Activated CD4-positive, alpha-beta T cell treated with anti-CD3 and anti-CD28 coated beads, Interleukin-2, amount 50 U/mL, for 1 hour (primary cell): ENCODE measurements around the gene PRPF19.

ENCODE experiments used
- DNase-seq: peaks from one replicate; pipeline ENCODE4 v3.0.0-alpha.2; 2020

PRPF19 gene

DNA sequence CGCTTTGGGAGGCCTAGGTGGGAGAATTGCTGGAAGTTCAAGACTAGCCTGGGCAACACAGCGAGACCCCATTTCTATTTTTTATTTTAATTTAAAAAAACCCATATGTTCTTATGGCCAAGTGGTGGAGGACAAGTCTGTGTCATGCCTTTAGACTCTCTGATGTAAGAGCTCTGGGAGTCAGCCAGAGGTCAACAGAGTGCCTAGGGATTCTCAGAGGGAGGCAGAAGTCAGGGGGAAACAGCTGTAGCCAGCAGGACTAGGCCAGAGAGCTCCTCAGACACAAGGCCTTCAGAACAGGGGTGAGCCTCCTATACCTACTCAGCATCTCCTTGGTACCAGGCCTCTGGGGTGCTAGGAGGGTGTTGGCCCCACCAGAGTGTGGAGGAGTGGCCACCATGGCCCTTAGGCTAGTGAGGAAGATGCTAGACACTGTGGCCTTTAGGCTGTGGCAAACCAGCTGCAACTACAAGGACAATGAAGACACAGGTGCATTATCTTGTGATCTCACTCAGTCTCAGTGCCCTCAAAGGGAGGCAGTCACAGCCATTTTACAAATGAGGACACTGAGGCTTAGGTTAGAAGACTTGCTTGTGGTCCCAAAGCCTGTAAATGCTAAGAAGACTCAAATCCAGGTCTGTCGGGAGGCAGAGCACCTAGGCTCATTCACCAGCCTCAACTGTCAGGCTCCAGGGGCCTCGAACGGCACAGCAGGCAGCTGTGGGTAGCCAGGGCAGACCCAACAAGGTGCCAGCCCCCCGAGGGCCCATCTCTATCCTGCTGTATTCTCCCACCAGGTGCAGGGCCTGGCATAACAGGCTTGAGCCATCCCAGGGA is 34.0 kb downstream of the PRPF19 start:
- DNase-seq = no peak

GRCh38 chr11:60871378-60872061 is 34.9 kb downstream of the PRPF19 start:
- no peak for DNase-seq

DNA sequence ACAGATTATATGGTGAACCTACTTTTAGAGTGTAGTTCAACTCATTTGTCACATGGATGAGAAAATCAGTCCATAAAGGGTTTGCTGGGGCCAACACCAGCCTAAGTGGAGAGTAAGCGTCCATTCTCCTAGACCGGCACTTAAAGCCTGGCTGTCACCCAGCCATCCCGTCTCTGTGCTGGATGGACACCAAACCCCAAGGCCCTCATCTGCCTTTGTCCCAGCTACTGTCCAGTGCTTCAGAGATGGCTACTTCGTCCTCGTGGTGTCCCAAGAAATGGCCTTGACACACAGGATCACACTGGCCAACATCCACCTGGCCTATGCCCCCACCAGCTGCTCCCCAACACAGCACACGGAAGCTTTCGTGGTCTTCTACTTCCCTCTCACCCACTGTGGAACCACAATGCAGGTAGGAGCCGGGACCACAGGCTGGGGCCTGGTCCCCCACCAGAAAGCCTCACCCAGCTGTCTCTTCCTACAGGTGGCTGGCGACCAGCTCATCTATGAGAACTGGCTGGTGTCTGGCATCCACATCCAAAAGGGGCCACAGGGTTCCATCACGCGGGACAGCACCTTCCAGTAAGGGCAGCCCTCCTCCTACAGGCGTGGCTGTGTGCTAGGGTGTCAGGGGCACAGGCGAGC is 35.5 kb downstream of the PRPF19 start:
- no peak for DNase-seq

GRCh38 chr11:60870276-60870675 is 36.1 kb downstream of the PRPF19 start:
- DNase-seq = no peak

GRCh38 chr11:60869451-60869825 is 36.9 kb downstream of the PRPF19 start:
- DNase-seq = no peak

DNA sequence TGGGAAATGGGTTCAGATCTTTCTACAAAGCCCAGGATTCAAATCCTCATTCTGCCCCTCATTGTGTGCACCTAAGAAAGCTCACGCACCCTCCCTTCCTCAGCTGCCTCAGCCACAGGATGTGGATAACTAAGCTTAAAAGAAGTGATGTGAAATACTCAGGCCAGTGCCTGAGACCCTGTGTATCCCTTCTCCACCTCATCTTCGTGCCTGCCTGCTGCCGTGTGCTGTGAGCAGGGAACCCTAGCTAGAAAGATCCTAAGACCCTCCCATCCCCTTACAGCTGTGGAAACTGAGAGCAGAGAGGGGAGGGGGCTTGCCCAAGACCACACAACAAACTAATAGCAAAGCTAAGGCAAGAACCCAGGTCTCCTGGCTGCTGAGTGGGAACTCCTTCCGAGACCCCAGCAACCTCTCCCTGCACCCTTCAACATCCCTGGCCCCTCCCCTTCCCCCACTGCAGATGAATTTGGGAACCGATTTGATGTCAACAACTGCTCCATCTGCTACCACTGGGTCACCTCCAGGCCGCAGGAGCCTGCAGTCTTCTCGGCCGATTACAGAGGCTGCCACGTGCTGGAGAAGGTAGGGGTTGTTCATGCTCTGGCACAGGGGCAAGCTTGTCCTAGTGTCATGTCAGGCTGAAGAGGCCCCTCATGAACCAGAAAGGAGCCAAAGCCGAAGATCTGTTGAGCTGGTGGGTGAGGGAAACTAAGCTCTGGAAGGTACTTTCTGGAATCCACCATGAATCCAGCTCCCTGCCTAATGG is 37.5 kb downstream of the PRPF19 start:
- no peak for DNase-seq

GRCh38 chr11:60867871-60868681 is 38.3 kb downstream of the PRPF19 start:
- no peak for DNase-seq

GRCh38 chr11:60866911-60867870 is 39.2 kb downstream of the PRPF19 start, which contains the start of gene ZP1:
ZP1 (plus strand) TSS chr11:60867542; CDS start chr11:60867562, 20 bp downstream.
- no peak for DNase-seq

DNA sequence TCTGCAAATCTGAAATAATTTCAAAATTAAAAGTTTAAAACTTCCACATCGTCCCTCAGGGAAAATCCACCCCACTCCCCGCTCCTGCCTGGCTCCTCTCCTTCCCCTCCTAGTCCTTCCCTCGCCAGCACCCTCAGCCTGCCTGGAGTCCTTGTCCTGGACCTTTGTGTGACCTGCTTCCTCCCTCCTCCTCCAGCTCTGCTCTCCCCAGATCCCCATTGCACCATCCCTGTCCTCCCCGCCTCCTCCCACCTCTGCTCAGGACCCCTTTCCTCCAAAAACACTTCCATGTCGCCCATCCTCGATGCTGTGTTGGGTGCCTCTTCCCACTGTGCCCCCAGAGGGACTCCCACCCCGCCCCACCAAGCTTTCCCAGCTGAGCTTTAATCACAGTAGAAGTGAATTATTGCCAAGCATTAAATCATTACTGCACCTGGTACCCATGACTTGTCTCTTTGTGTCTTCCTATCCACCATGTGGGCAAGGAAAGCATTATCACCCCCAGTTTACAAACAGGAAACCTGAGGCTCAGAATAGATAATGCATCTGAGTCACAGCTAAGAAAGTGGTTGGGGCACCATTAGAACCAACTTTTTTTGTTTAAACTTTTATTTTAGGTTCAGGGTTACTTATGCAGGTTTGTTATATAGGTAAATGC is 41.4 kb downstream of the PRPF19 start:
- no peak for DNase-seq

DNA sequence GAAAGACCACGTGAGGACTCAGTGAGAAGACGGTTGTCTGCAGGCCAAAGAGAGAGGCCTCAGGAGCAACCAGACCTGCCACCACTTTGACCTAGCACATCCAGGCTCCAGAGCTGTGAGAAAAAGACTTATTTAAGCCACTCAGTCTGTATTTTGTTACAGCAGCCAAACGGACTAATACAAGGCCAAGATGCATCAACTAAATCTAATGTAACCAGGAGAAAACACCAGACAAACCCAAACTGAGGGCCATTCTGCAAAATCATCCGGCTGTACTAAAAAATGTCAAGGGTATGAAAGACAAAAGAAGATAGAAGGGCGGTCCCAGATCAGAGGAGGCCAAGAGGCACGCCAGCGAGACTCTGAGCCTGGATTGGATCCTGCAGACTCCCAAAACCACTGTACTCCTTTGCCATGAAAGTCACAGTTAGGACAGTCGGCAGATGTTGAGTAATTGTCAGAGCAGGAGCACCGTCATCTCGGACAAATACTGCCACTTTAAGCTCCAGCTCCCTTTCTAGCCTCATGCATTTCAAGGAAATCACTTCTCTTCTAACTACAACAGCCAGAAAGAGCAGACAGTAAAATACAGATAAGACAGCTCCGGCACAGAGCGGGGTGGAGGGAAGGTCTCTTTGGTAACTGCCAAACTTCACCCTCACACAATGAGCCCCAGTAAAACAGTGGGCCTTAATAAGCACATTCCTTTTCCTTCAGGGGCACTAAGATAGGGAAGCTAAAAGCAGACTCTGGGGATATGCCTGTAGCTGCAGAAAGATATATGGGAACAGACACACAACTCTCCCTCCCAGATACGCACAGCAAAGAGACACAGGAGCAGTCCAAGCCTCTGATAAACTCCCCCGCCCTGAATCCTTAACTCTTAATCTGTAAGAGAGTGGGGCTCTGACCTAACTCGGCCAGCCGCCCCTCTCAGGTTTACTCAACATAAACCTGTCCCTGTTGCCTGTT is 42.5 kb downstream of the PRPF19 start:
- no peak for DNase-seq

DNA sequence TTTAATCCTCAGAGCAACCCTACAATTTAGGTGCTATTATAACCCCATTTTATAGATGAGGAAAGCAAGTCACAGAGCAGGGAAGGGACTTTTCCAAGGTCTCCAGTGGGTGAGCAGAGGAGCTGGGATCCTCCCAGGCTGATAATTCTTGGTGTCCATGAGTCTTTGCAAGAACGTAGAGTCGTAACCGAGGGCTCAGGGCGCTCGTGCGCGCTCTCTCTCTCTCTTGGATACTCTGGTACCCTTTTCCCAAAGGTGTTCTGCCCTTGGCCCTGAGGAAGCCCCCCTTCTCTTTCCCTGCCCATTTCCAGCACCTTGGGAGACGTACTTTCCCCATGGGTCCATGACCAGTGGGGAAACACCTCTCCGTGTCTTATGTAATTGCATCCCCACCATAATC is 44.2 kb downstream of the PRPF19 start:
- no peak for DNase-seq

GRCh38 chr11:60860943-60861342 is 45.4 kb downstream of the PRPF19 start:
- DNase-seq = no peak

DNA sequence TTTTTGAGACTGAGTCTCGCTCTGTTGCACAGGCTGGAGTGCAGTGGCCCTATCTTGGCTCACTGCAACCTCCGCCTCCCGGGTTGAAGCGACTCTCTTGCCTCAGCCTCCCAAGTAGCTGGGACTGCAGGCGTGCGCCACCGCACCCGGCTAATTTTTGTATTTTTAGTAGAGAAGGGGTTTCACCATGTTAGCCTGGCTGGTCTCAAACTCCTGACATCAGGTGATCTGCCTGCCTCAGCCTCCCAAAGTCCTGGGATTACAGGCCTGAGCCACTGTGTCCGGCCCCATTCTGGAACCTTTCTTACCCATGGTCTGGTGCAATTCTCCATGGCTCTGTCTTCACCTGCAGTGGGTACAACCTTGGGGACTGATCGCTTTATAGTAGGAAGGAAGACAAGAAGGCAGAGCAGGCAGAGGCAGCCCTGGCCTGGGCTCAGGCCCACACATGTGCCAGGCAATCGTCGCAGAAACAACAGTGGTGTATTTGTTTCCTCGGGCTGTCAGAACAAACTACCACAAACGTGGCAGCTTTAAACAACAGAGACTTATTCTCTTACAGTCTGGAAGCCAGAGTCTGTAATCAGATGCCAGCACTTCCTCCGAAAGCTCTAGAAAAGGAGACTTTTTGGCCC is 46.7 kb downstream of the PRPF19 start:
- no peak for DNase-seq

GRCh38 chr11:60858731-60859464 is 47.5 kb downstream of the PRPF19 start:
- no peak for DNase-seq

- no peak for DNase-seq
Measured at GRCh38 chr11:60858236-60858635, 48.1 kb downstream of the PRPF19 start.

DNA sequence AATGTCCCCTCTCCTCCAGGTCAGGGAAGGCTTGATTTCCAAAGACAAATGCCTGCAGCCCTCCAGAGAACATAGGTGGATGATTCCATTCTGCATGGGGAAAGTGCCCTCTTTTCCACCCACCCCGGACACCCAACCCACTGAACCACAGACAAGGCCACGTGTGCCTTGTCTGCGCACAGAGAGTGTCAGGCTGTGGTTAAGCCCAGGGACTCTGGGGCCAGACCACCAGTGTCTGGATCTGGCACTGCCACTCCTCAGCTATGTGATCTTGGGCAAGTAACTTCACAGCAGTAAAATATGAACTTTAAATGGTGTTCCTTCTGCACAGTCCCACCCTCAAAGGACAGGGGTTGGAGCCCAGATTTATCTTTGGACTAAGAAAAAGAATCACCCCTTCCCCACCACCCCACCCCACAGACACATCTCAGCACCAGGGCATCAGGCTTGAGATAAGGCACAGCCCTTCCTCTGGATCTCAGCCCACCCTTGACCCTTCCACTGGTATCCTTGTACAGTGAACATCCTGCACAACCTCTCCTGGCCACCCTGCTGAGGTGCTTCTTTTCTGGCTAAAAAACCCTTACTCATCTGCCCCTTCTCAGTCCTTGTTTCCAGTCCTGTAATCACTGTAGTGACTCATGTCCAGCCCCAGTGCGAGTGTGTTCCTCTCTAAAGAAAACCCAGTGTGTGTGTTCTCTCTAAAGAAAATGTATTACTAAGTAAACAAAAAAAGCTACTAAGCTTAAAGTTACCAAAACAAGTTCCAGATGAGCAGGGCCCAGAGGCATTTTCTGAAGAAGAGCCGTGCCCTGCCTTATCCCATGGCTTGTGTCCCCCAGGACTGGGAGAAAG is 48.8 kb downstream of the PRPF19 start:
- DNase-seq = no peak
